H9 (cell line): ENCODE results near the gene SERPIND1. TPM values are rescaled to one million over a fixed set of nuclear protein-coding genes. Genes with fewer than 3 reads are reported as not detected.

Source experiments
- DNase-seq: peaks from one replicate; pipeline ENCODE4 v3.0.0-alpha.2; 2017
- H2AFZ ChIP-seq: one replicate; pipeline ENCODE4 v1.6.1; 2013; ENCODE audit warnings: mild to moderate bottlenecking, low read length, control low read depth, moderate library complexity
- H2AK5ac ChIP-seq: 2 replicates; pipeline ENCODE4 v1.6.1; 2013; ENCODE audit warnings: low read length, control low read depth, mixed read lengths; ENCODE audit not compliant: insufficient read length
- H2BK120ac ChIP-seq: one replicate; pipeline ENCODE4 v1.6.1; 2013; ENCODE audit warnings: low read depth, mild to moderate bottlenecking, low read length, control low read depth, inconsistent platforms; ENCODE audit not compliant: poor library complexity, severe bottlenecking
- H2BK12ac ChIP-seq: 2 replicates; pipeline ENCODE4 v1.6.1; 2013; ENCODE audit warnings: low read length, control low read depth, mixed read lengths, low read depth; ENCODE audit not compliant: insufficient read length
- H2BK15ac ChIP-seq: 2 replicates; pipeline ENCODE4 v1.6.1; 2013; ENCODE audit warnings: low read depth, low read length, control low read depth
- H2BK20ac ChIP-seq: one replicate; pipeline ENCODE4 v1.6.1; 2013; ENCODE audit warnings: low read depth, mild to moderate bottlenecking, low read length, control low read depth, inconsistent platforms; ENCODE audit not compliant: poor library complexity, severe bottlenecking
- H2BK5ac ChIP-seq: 2 replicates; pipeline ENCODE4 v1.6.1; 2013; ENCODE audit warnings: low read length, control low read depth, mixed read lengths; ENCODE audit not compliant: insufficient read length
- H3K14ac ChIP-seq: 2 replicates; pipeline ENCODE4 v1.6.1; 2013; ENCODE audit warnings: low read length, control low read depth; ENCODE audit not compliant: insufficient read depth
- H3K18ac ChIP-seq: 2 replicates; pipeline ENCODE4 v1.6.1; 2013; ENCODE audit warnings: low read depth, mild to moderate bottlenecking, mixed read lengths, low read length, control low read depth; ENCODE audit not compliant: insufficient read length
- H3K23ac ChIP-seq: 2 replicates; pipeline ENCODE4 v1.6.1; 2013; ENCODE audit warnings: low read length, control low read depth, mixed read lengths, low read depth; ENCODE audit not compliant: insufficient read length
- H3K23me2 ChIP-seq: 2 replicates; pipeline ENCODE4 v1.6.1; 2013; ENCODE audit warnings: low read depth, mild to moderate bottlenecking, mixed read lengths, low read length, control low read depth; ENCODE audit not compliant: insufficient read length, poor library complexity, severe bottlenecking
- H3K27ac ChIP-seq: 2 replicates; pipeline ENCODE4 v1.5.1; 2013; ENCODE audit warnings: low read length, control low read depth, mixed read lengths, low read depth; ENCODE audit not compliant: insufficient read length
- H3K27me3 ChIP-seq: 2 replicates; pipeline ENCODE4 v1.6.1; 2013; ENCODE audit warnings: low read length, control low read depth, inconsistent platforms; ENCODE audit not compliant: insufficient read depth
- H3K4ac ChIP-seq: 2 replicates; pipeline ENCODE4 v1.6.1; 2013; ENCODE audit warnings: low read depth, mild to moderate bottlenecking, control low read depth, inconsistent platforms, low read length, moderate library complexity
- H3K4me1 ChIP-seq: 2 replicates; pipeline ENCODE4 v1.6.1; 2013; ENCODE audit warnings: low read length, control low read depth, inconsistent platforms; ENCODE audit not compliant: insufficient read depth
- H3K4me2 ChIP-seq: 2 replicates; pipeline ENCODE4 v1.6.1; 2013; ENCODE audit warnings: low read length, control low read depth, mixed read lengths; ENCODE audit not compliant: insufficient read length, insufficient read depth
- H3K56ac ChIP-seq: 2 replicates; pipeline ENCODE4 v1.6.1; 2013; ENCODE audit warnings: low read depth, mild to moderate bottlenecking, mixed read lengths, low read length, control low read depth; ENCODE audit not compliant: insufficient read length
- H3K79me1 ChIP-seq: 2 replicates; pipeline ENCODE4 v1.6.1; 2013; ENCODE audit warnings: low read depth, mild to moderate bottlenecking, moderate library complexity, low read length, control low read depth, inconsistent platforms; ENCODE audit not compliant: insufficient read depth, poor library complexity, severe bottlenecking
- H3K79me2 ChIP-seq: 2 replicates; pipeline ENCODE4 v1.6.1; 2013; ENCODE audit warnings: low read length, control low read depth, inconsistent platforms; ENCODE audit not compliant: insufficient read depth
- H3K9ac ChIP-seq: 2 replicates; pipeline ENCODE4 v1.6.1; 2013; ENCODE audit warnings: low read length, control low read depth, mixed read lengths; ENCODE audit not compliant: insufficient read length; ENCODE audit errors: extremely low read depth
- H3K9me3 ChIP-seq: one replicate; pipeline ENCODE4 v1.6.1; 2013; ENCODE audit warnings: low read depth, low read length, inconsistent platforms; ENCODE audit not compliant: control insufficient read depth
- H3T11ph ChIP-seq: one replicate; pipeline ENCODE4 v1.6.1; 2013; ENCODE audit warnings: mild to moderate bottlenecking, low read length, control low read depth, inconsistent platforms
- H4K20me1 ChIP-seq: one replicate; pipeline ENCODE4 v1.6.1; 2013; ENCODE audit not compliant: control insufficient read depth, insufficient read length, insufficient read depth
- H4K5ac ChIP-seq: 2 replicates; pipeline ENCODE4 v1.6.1; 2013; ENCODE audit warnings: low read depth, mild to moderate bottlenecking, mixed read lengths, low read length, control low read depth; ENCODE audit not compliant: insufficient read length
- H4K8ac ChIP-seq: replicated peaks from 2 replicates; pipeline ENCODE4 v1.6.1; 2013; ENCODE audit warnings: low read length, control low read depth, mixed read lengths, low read depth; ENCODE audit not compliant: insufficient read length
- H4K91ac ChIP-seq: 2 replicates; pipeline ENCODE4 v1.6.1; 2013; ENCODE audit warnings: low read depth, mild to moderate bottlenecking, moderate library complexity, mixed read lengths, low read length, control low read depth; ENCODE audit not compliant: insufficient read length
- H3K27ac Mint-ChIP-seq, 3 experiments: 2 replicates in 2 of 3; 3 replicates in 1 of 3; pipeline ENCODE4 v1.8.0; 2020 to 2021; ENCODE audit warnings: mixed read lengths in 3 of 3, mild to moderate bottlenecking in 1 of 3, moderate library complexity in 1 of 3
- H3K27me3 Mint-ChIP-seq: 2 replicates; pipeline ENCODE4 v1.8.0; 2021; ENCODE audit warnings: low read depth, mild to moderate bottlenecking, moderate library complexity, mixed read lengths
- H3K36me3 Mint-ChIP-seq, 3 experiments: 2 replicates in 2 of 3; 3 replicates in 1 of 3; pipeline ENCODE4 v1.8.0; 2020 to 2021; ENCODE audit warnings: low read depth in 3 of 3, mixed read lengths in 3 of 3; ENCODE audit not compliant: insufficient read depth in 1 of 3
- H3K4me1 Mint-ChIP-seq, 2 experiments: 2 replicates each; pipeline ENCODE4 v1.8.0; 2020; ENCODE audit warnings: mixed read lengths in 2 of 2
- H3K4me3 Mint-ChIP-seq, 2 experiments: 2 replicates in 1 of 2; 3 replicates in 1 of 2; pipeline ENCODE4 v1.8.0; 2020 to 2021; ENCODE audit warnings: mild to moderate bottlenecking in 2 of 2, mixed read lengths in 2 of 2, moderate library complexity in 1 of 2
- H3K9me3 Mint-ChIP-seq, 2 experiments: 2 replicates in 1 of 2; 3 replicates in 1 of 2; pipeline ENCODE4 v1.8.0; 2020; ENCODE audit warnings: mild to moderate bottlenecking in 2 of 2, mixed read lengths in 2 of 2, moderate library complexity in 1 of 2
- WGBS: extraction: QIAGEN DNeasy Blood & Tissue Kit; methylation state at CpG from one replicate; pipeline ENCODE4 v1.1.7; 2013; ENCODE audit warnings: missing lambda C conversion rate, low lambda C conversion rate, mixed read lengths; ENCODE audit not compliant: insufficient read length; ENCODE audit errors: extremely low coverage; 5-methylcytosine and 5-hydroxymethylcytosine counted together
- total RNA-seq: library from RNA; stranded (reverse); gene quantifications from 2 replicates; pipeline ENCODE4 v1.2.1, GENCODE V29; 2021
- TF ChIP-seq, protein P1 (sequence below): fragments of 200-600 bp; sonication (generic); conservative IDR thresholded peaks from 3 replicates; pipeline ENCODE4 v1.8.0; 2021; ENCODE audit warnings: antibody characterized with exemption, mild to moderate bottlenecking

The SERPIND1 gene
- total RNA-seq, 1 experiment from 2014 or later = not detected

DNA sequence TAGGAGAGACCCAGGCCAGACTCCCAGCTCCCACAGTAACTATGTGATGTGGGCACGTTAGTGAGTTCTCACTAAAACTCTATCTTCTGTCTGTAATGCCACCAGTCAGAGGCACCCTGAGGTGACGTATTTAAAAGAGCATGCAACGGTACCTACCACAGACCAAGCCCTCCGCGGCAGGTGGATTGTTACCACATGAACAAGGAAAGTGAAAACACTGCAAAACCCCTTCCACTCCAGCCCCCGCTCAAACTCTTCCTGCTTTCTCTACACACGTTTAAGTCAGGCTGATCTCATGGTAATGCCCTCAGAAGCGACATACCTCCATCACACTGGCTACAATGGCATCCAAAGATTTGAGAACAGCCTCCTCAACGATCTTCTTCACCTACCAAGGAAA, 36.7 kb downstream of the SERPIND1 start:
- H2BK15ac ChIP-seq = no peak overlapping the region
- no peak for DNase-seq
- no peak overlapping the region for H3K4me2 ChIP-seq
- no peaks in the 10 kb centered on the region for H3K79me1 ChIP-seq
- H3K9ac ChIP-seq = no peak overlapping the region
- no peaks in the 10 kb centered on the region for H3K27me3 ChIP-seq
- Mint-ChIP-seq H3K27ac (no peak overlapping the region), H3K4me1 (peaks cover 4 to 5% of the 10 kb centered on the region in 2 experiments; a peak in 3 of 4 replicates), H3K9me3 (no peaks in the 10 kb centered on the region), H3K27me3 (no peaks in the 10 kb centered on the region), H3K4me3 (no peak overlapping the region), H3K36me3 (peaks cover 9 to 59% (median 32%) of the 10 kb centered on the region in 3 experiments; a peak in 6 of 7 replicates)
- H3K18ac ChIP-seq = no peak overlapping the region
- H3K79me2 ChIP-seq = no peaks in the 10 kb centered on the region
- no peak overlapping the region for H3K23ac ChIP-seq
- H3K4me1 ChIP-seq = no peaks in the 10 kb centered on the region
- H4K5ac ChIP-seq = no peak overlapping the region
- H3K4ac ChIP-seq = no peak overlapping the region
- H3K9me3 ChIP-seq = no peaks in the 10 kb centered on the region
- no peak overlapping the region for H3K27ac ChIP-seq
- no peak overlapping the region for H2AK5ac ChIP-seq
- no peak overlapping the region for H2AFZ ChIP-seq
- WGBS = no CpG with 5 or more reads among the region's 9 CpGs
- TF ChIP-seq, protein P1, sequence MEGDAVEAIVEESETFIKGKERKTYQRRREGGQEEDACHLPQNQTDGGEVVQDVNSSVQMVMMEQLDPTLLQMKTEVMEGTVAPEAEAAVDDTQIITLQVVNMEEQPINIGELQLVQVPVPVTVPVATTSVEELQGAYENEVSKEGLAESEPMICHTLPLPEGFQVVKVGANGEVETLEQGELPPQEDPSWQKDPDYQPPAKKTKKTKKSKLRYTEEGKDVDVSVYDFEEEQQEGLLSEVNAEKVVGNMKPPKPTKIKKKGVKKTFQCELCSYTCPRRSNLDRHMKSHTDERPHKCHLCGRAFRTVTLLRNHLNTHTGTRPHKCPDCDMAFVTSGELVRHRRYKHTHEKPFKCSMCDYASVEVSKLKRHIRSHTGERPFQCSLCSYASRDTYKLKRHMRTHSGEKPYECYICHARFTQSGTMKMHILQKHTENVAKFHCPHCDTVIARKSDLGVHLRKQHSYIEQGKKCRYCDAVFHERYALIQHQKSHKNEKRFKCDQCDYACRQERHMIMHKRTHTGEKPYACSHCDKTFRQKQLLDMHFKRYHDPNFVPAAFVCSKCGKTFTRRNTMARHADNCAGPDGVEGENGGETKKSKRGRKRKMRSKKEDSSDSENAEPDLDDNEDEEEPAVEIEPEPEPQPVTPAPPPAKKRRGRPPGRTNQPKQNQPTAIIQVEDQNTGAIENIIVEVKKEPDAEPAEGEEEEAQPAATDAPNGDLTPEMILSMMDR = no peak
- no peak overlapping the region for H2BK20ac ChIP-seq
- H4K20me1 ChIP-seq = no peaks in the 10 kb centered on the region
- H2BK5ac ChIP-seq = no peak overlapping the region
- H3K23me2 ChIP-seq = no peaks in the 10 kb centered on the region
- no peak overlapping the region for H4K91ac ChIP-seq
- no peak overlapping the region for H3K14ac ChIP-seq
- H3K56ac ChIP-seq = no peak overlapping the region
- H2BK120ac ChIP-seq = no peak overlapping the region
- no peak overlapping the region for H2BK12ac ChIP-seq
- no peak overlapping the region for H3T11ph ChIP-seq
- H4K8ac ChIP-seq = no peak overlapping the region
